NCI-H510A treated with DMSO at 0.1 percent for 48 hours (cell line): ENCODE data around the gene RNF138.
"Not testable (repeated sequence)": the region's sequence is repeated elsewhere in the genome, so short reads cannot be mapped to it uniquely, and the experiment has no call there.

ENCODE experiments used
- DNase-seq: peaks from one replicate; lab custom pipeline; 2025; lab: John Stamatoyannopoulos, UW

Gene RNF138

DNA sequence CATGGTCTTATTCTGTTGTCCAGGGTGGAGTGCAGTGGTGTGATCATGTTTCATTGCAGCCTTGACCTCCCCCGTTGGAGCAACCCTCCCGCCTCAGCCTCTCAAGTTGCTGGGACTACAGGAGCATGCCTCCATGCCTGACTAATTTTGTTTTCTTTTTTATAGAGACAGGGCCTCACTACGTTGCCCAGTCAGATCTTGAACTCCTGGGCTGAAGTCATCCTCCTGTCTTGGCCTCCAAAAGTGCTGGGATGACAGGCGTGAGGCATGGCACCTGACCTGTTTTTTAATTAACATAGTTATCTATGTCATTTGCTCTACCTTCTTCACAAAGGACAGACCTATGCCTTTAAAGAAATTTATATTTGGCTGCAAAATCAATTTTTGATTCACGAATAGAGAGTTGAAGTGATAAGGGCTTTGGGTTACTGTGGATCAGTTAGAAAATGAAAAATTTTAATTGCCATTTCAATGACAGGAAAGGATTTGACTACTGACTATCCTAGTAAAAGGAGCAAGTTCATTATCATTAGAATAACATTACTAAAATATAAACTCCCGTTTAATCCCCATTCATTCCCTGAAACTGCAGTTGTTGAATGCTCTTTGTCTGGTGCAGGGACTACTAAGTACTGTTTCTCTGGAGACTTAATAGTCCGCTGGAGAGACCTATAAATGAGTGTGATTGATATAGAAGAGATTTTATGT lies 3.7 kb downstream of the RNF138 start:
- DNase-seq, result no peak

DNA sequence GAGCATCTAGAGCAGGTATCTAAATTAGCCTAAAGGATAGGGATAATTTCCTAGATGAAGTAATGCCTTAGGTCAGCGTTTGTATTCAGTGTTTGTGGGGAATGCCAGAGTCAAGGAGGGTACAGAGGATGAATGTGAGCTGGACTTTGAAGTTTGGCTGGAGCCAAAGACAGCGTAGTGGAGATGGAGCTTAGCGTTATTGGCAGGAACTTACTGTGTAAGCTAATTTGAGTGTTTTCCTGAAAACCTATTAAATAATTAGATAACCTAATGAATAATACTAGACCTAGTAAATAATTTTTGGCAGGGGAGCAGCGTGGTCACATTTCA lies 4.2 kb downstream of the RNF138 start:
- no peak for DNase-seq

DNA sequence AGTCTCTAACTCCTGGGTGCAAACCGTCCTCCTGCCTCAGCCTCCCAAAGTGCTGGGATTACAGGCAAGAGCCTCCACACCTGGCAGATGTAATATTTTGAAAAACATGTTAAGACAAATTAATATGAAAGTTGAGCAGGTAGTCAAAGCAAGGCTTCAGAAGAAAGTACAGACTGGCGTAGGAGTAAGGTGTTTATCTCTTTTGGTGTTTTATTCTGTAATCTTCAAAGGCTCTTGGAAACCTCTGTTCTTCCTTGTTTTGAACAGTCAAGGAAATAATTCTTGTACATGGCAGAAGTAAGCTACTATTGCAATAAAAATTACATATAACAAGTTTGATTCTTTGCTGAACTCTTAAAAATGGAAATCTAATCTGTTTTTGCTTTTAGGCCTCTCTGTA lies 5.3 kb downstream of the RNF138 start:
- DNase-seq, result no peak

DNA sequence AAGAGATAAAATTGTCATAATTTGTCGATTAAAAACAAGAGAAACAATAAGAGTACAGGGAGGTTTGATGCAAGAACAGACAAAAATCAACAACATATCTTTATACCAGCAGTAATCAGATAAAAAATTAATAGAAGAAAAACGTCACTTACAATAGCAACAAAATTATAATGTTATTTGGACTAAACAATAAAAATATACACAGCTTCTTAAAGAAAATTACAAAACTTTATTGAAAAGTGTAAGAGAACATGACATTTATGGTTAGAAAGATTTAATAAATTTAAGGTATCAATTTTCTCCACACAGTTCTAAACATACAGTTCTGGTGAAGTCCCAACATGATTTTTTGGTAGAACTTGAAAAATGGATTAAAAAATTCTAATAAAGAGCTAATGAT lies 12.8 kb downstream of the RNF138 start:
- no peak for DNase-seq

DNA sequence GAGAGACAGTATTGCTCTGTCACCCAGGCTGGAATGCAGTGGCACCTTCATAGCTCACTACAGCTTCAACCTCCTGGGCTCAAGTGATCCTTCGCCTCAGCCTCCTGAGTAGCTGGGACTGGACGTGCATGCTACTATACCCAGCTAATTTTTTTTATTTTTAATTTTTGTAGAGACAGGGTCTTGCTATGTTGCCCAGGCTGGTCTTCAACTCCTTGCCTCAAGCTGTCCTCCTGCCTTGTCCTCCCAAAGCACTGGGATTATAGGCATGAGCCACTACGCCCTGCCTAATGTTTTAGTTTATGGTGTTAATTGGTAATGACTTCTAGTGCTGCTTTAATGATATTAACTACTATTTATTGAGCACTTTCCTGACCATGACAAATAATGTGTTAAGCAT lies 18.3 kb downstream of the RNF138 start:
- no peak for DNase-seq

DNA sequence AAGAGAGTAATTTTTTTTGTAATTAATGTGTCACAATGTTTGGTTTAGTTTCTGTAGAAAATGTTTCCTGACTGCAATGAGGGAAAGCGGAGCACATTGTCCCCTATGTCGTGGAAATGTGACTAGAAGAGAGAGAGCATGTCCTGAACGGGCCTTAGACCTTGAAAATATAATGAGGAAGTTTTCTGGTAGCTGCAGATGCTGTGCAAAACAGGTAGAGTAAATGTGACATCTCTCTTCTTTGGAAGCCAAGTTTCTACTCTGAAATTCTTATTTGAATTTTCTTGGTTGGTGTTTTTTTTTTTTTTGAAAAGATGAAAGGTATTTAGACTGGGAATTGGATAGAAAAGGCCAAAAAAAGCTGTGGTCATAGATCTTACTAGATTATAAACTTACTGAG lies 20.0 kb downstream of the RNF138 start:
- DNase-seq, result no peak

DNA sequence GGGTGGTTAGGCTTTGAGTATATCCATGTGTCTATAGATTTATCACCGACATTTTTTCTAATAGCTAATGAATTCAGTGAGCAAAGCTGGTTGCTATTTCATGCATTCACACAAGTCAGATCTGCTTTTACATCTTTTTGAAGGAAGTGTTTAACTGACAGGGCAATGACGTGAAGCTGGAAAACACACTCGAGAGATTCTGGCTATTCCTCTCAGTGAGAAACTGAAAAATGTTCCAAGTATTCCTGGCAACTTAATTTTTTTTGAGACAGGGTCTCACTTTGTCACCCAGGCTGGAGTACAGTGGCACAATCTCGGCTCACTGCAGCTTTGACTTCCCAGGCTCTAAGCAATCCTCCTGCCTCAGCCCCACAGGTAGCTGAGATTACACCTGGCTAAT lies 21.2 kb downstream of the RNF138 start:
- no peak for DNase-seq

DNA sequence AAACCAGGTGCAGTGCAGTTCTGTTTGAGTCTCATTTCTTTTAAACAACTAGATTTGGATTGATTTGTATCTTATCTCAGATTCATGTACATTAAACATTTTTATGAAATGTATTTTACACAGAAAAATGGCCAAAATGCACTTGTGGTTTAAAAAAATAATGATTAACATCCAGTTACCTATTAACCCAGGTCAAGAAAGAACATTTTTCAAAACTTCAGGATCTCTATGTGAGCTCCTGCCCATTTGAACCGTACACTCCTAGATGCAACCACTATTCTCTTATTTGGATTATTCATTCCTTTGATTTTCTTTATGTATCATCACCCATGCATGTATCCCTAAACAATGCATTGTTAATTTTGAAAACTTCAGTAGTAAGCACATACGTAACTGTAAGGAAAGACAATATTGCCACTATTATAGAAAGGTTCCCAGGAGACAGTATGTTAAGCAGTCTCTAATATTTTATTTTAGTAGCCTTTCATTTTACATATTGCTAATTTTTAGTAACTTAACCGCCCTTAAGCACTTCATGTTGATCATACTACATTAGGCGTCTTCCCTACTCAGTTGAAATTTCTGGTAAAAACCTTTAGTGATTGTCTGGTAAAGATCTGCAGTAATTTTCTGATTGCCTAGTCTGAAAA lies 22.7 kb downstream of the RNF138 start:
- DNase-seq, result no peak

DNA sequence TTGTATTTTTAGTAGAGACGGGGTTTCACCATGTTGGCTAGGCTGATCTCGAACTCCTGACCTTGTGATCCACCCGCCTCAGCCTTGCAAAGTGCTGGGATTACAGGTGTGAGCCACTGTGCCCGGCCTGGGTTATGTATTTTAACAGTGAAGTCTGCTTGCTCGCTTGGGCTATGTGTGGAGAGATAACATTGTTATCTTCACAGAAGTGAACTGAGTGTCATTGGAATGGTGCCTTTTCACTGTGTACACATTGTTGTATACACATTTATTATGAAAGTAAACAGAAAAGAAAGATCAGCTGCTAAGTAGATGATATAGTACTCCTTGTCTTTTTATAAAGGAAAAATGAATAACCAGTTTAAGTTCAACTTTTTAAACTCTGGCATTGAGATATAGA lies 30.4 kb downstream of the RNF138 start:
- no peak for DNase-seq

DNA sequence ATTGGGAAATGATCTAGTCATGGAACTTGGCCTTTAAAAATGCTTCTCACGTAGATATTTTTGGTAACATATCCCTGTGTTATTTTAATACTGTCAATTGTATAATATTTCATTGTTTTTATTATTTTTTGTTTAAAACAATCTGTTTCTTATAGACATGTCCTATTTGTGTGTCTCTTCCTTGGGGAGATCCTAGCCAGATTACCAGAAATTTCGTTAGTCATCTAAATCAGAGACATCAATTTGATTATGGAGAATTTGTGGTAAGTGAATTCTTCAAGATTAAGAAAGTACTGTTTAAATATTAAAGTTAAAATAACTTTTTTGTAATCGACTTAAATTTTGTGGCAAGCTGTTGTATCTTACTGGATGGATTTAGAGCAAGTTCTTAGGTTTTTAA lies 34.9 kb downstream of the RNF138 start:
- DNase-seq, result no peak

DNA sequence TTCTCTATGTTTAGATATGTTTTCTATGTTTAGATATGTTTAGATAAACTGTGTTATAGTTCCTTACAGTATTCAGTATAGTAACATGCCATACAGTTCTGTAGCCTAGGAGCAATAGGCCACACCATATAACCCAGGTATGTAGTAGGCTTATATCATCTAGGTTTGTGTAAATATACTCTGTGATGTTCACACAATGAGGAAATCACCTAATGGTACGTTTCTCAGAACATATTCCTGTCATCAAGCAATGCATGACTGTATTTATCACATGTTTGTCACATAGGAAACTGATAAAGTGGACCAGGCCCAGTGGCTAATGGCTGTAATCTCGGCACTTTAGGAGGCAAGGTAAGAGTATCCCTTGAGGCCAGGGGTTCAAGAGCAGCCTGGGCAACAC lies 44.0 kb downstream of the RNF138 start:
- no peak for DNase-seq

DNA sequence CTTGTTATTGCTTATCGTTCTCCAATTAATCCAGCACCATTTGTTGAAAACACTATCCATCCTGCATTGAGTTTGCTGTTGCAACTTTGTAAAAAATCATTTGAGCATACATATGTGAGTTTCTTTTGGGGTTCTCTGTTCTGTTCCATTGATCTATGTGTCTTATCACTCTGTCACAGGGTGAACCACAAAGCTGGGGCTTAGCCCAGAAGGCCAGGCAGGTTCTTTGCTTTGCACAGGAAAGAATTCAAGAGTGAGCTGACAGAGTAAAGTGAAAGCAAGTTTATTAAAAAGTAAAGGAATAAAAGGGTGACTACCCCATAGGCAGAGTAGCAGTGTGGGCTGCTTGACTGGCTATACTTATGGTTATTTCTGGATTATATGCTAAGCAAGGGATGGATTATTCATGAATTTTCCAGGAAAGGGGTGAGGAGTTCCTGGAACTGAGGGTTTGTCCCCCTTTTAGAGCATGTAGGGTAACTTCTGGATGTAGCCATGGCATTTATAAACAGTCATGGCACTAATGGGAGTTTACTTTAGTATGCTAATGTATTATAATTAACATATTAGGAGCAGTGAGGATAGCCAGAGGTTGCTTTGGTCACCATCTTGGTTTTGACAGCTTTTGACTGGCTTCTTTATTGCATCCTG lies 46.8 kb downstream of the RNF138 start:
- no peak for DNase-seq

DNA sequence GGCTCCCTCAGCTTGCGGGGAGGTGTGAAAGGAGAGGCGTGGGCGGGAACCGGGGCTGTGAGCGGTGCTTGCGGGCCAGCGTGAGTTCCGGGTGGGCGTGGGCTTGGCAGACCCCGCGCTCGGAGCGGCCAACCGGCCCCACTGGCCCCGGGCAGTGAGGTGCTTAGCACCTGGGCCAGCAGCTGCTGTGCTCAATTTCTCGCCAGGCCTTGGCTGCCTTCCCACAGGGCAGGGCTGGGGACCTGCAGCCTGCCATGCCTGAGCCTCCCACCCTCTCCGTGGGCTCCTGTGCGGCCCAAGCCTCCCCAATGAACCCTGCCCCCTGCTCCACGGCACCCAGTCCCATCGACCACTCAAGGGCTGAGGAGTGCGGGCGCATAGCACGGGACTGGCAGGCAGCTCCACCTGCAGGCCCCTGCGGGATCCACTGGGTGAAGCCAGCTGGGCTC lies 48.2 kb downstream of the RNF138 start:
- no peak for DNase-seq

DNA sequence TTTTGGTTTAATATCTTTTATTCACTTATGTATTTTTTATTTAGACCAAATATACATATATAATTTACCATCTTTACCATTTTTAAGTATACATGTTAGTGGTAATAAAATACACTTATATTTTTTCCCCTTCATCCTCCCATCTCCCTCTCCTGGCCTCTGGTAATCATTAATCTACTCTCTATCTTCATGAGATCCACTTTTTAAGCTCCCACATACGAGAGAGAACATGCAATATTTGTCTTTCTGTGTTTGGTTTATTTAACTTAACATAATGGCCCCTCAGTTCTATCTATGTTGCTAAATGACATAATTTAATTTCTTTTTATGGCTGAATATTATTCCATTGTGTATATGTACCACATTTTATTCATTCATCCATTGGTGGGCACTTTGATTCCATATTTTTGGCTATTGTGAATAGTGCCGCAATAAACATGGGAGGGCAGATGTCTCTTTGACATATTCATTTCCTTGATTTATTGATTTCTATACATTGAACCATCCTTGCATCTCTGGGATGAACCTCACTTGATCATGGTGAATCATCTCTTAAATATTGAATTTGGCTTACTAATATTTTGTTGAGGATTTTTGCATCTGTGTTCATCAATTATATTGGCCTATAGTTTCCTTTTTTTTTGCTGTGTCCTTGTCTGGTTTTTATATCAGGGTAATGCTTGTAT lies 56.7 kb downstream of the RNF138 start:
- no peak for DNase-seq

DNA sequence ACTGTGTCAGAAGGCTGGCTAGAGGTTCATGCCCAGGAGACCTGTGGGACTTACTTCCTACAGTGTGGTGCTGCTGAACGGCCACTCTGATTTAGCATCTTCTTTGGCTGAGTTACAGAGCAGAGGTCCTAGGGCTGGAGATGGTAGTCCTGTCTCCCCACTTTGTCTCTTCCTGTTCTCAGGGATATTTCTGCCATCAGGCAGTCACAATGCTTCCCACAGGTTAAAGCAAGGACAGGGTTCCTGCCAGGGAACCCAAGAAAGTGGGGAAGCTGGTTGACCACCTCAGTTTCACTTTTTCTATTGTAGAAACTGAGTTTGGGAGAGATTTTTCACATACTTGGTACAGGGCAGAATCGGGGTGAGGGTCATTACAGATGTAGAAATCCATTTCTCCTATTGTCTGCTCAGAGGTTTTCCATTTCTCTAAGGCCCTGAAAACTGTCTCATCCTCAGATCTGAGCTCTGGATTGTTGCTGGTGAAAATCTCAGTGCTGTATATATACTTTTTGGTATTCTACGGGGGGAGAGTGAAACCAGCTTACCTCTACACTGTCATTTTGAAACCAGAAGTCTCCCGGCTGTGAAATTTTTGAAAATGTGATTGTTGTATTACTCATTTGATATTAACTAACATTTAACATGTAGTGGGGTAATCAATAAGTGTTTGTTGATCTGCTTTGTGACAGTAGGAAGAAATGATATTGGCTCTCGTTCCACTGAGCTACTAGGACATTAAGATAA lies 61.2 kb downstream of the RNF138 start:
- DNase-seq, result no peak

DNA sequence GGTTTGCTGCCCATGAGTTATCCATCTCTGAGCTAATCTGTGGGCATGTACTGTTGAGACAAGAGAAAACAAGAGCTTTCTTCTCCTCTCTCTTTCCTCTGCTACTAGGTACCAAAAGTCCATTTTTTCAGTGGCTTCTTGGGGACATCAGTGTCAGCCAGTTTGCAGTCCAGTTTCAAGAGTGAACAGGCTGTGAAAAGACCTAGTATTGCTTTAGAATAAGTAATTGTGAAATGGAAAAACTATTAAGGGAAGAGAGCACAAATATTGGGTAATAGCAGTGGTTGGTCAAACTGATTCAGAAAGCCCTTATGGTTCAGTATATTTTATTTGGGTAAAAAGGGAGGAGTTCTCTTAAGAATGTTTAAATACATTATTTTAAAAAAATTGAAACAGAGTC lies 65.2 kb downstream of the RNF138 start:
- DNase-seq, result no peak

DNA sequence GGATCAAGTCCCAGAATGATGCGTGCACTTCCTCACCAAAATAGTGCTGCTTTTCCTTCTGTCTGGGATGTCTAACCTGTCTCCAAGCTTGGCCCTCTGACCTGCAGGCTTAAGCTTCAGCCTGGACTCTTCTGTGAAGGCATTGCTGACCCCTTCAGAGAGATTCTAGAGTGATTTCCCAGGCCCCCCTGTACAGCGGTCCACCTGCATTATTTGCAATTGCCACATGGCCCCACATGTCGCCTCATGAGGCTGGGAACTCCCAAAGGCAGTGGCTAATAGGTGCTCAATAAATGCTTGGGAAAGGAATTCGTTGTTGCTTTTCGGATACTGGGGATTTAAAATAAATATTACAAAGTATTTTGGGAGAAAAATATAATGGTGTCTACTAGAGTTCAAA lies 65.9 kb downstream of the RNF138 start:
- DNase-seq, result no peak

DNA sequence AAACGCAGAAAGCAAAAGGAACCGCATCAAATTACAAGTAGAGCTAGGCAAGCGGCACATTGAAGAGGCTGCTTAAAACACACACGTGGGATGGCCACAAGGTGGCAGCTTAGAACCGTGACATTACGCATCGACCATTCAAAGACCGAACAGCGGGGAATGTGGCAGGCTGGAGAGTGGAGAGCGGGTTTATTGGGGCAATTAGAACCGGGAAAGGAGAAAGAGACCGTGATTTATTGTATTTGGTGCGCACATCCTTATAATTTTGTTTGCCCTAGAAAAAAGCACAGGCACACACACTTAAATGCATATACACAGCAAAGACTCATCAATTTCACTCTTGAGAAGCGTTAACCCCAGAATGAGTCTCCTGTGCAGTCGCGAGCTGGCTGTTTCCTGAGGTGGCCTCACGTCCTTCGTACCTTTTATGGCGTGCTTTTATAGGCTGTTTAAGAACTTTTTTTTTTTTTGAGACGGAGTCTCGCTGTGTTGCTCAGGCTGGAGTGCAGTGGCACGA lies 66.5 kb downstream of the RNF138 start:
- peak; percentile 99 for DNase-seq

DNA sequence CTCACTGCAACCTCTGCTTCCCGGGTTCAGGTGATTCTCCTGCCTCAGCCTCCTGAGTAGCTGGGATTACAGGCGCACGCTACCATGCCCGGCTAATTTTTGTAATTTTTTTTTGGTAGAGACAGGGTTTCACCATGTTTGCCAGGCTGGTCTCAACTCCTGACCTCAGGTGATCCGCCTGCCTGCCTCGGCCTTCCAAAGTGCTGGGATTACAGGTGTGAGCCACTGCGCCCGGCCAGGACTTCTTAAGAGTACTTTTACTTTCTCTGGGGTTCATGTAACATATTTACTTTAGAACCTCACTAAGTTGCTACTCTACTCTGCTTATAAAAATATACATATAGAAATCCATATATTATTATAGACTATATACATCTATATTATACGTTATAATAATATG lies 67.0 kb downstream of the RNF138 start:
- DNase-seq, result not testable (repeated sequence)

DNA sequence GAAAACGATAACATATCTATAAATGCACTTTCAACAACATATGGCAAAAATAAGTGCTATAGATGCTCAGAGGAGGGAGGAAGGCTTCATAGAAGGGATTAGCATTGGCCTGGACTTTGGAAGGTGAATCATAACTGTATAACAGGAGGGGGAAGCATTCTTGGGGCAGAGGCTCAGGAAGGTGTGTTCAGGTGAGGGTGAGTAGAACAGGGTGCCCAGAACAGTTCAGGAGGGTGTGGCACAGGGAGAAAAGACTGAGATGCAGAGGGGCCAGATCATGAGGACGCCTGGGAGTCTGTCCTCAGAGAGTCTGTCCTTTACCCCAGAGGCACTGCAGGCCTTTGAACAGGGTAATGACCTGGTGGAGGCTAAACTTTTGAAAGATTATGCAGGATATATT lies 68.9 kb downstream of the RNF138 start:
- no peak for DNase-seq

DNA sequence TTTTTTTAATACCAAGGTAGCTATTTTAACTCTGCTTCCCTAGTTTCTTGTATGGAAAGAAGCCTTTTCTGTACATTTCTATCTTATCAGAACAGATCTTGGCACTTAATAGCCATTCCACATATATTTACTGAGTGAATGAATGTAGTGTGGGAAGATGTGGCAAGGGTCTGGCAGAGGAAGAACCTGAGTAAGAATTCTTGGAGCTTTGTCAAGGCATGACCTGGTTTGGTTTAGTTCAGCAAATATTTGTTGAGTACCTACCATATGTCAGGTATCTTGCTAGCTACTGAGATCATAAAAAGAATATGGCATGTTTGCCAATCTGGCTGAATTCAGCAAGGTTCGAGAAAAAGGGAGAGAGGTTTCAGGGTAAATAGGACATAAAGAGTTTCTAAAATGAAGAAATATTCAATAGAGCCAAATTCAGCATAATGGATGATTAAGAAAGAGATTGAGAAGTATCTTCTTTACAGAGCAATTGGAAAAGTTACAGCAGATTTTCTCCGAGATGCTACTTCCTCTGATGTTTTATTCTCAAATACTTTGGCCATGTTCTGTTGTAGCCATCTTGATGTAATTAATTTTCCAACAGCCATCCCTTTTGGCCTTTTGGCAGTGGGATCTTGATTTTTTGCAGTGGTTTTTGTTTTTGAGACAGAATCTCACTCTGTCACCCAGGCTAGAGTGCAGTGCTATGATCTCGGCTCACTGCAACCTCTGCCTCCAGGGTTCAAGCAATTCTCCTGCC lies 76.5 kb downstream of the RNF138 start:
- no peak for DNase-seq
